Hypothalamus (tissue), 51 donors: ENCODE results near the gene PIP5K1B.
A peak's percentile ranks its signal among the peaks of the same experiment; 100 is the strongest.
"Not testable (repeated sequence)": the region's sequence is repeated elsewhere in the genome, so short reads cannot be mapped to it uniquely, and the experiment has no call there.

Source experiments
- DNase-seq, 51 donors: peaks; one replicate each; lab custom pipeline; 2025; lab: John Stamatoyannopoulos, UW

The PIP5K1B gene, protein sequence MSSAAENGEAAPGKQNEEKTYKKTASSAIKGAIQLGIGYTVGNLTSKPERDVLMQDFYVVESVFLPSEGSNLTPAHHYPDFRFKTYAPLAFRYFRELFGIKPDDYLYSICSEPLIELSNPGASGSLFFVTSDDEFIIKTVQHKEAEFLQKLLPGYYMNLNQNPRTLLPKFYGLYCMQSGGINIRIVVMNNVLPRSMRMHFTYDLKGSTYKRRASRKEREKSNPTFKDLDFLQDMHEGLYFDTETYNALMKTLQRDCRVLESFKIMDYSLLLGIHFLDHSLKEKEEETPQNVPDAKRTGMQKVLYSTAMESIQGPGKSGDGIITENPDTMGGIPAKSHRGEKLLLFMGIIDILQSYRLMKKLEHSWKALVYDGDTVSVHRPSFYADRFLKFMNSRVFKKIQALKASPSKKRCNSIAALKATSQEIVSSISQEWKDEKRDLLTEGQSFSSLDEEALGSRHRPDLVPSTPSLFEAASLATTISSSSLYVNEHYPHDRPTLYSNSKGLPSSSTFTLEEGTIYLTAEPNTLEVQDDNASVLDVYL

DNA sequence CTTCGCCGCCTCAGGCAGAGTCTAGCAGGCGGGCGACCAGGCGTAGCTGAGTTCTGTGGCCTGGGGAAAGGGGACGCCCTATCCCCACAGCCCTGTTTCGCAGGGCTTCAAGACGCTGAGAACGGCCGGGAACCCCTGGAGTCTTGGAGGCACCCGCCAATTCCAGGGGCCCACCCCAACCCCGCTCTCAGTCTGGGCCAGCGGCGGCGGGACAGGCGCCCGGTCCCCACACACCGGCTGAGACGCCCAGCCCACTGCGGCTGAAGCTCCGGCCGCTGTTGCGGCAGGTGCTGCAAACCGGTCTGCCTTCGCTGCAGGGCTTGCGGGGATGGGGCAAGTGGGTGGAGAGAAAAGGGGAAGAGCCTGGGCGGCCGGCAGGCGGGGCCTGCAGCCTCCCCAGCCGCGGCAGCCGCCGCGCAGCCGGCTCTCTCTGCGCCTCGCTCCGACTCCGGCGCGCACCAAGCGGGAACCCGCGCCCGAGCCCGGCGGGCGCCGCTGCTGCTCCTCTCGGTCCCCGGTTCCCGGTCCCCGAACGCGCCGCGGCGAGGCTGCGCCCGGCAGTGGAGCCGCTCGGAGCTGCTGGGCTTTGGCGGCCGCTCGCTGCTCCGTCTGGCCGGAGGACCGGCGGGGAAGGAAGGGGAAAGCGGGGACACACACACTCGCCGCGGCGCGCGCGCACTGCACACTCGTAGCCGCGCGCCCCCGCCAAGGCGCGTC, at the start of gene PIP5K1B:
Gene PIP5K1B (plus strand): TSS at position 427 of the 717 bp plus-strand sequence. CDS start 117,375 bp downstream, outside the sequence.
- DNase-seq = peak in 38 of 51 donors; percentile 2 to 72 (median 36)

DNA sequence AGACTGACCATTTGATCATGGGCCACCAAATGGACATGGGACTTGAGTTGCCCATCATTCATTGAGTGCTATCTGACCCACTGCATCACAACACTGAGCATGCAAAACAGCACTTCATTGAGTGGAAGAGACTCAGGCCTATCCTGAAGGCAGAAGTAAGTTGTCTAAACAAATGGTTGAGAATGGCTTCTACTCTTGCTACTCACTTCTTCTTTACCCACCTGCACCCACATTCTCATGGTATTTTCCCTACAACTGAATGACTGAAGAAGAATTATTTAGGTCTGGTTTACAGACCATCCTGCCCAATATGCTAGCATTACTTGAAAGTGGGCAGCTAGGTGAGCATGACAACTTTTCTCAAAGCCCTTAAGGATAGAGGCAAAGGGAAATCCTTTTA, 41.0 kb upstream of the PIP5K1B start:
- DNase-seq = no peak

DNA sequence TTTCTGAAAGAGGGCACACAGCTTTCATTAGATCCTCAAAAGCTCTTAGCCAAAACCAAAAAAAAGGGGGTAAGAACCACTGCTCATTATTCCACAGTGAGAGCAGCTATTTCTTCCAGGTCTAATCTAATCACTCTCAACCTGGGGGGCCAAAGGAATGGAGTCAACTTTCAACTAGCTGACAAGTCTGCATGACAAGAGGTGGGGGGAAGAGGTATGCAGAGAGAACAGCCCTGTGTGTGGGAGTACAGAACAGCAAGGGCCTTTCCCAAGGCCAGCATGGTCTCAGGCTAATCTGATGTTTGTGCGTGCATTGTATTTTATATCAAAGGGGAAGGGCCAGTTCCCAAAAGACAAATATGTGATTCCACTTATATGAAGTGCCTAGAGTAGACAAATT, 36.9 kb upstream of the PIP5K1B start:
- no peak for DNase-seq

DNA sequence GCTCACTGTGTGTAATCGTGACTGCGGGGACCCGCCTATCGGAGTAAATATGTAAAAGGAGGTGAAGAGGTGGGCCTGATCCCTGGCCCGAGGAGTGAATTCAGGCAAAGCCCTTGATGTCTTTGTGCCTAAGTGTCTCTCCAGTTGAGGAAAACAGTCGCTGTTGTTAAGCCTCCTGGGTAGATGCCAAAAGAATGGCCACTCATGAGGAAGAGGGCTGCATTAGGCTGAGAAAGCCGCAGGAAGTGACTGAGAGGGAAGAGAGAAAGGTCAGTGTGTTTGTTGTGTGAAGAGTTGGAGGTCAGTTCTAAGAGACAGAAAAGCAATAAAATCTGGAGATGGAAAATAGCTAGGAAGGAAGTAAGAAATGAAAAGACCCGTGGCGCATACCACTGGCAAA, 35.8 kb upstream of the PIP5K1B start:
- no peak for DNase-seq

DNA sequence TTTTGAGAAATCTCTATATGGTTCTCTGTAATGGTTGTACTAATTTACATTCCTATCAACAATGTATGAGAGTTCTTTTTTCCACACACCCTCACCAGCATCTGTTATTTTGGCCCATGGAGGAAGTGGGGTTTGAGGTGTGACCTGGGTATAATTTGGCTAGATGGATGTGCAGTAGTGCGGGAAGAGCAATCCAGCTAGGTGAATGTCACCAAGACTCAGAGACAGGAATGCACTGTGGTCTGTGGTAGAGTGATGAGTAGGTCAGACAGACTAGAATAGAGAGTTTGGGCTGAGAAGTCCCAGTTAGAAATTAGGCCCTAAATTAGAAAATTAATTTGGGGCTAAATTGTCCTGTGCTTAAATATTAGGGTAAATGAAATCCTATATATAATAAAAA, 32.8 kb upstream of the PIP5K1B start:
- no peak for DNase-seq

DNA sequence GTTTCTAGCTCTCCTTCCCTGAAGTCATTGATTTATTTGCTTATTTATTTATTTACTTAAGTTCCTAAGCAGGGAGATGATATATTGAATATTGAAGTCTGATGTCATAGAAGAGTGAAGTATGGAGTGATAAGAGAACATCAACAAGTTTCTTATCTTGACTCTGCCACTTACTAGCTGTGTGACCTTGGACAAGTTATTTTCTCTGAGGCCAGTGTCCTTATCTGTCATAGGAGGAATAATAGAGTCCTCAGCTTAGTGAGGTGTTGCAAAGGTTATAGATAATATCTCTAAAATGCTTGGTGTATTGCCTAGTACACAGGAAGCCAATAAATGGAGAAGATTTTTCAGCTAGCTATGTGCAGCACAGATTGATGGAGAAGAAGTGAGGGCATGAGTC, 32.4 kb upstream of the PIP5K1B start:
- DNase-seq = no peak

DNA sequence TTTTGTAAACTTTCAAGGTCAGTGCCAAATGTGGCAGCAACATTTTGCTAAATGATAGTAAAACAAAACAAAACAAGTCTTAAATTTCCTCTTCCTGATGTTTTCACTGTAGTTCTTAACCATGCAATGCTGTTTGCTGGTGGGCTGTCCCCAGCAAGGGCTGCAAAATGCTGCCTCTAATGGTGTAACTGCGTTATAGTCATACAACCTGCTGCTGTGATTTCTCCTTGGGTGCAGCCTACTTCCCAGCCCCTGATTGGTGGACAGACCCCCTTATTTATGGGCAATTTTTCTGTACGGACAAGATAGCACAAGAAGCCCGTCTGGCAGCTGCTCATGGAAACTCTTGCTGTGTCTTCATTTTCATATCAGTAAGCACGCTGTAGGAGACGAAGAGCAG, 26.6 kb upstream of the PIP5K1B start:
- DNase-seq = no peak

DNA sequence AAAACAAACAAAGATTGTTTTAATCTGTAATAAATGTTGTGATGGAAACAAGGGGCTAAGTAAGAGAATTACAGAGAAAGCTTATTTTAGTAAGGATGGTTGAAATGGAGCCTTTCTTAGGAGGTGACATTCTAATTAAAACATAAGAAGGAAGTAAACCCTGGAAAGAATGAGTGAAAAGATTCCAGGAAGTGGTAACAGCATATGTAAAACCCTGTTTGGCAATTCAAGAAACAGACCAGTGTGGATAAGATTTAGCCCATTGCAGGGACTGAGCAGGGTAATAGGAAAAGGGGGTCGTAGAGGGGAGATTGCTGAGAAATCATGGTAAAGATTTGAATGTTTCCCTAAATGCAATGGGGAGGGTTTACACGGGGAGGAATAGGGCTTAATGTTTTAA, 21.6 kb upstream of the PIP5K1B start:
- no peak for DNase-seq

DNA sequence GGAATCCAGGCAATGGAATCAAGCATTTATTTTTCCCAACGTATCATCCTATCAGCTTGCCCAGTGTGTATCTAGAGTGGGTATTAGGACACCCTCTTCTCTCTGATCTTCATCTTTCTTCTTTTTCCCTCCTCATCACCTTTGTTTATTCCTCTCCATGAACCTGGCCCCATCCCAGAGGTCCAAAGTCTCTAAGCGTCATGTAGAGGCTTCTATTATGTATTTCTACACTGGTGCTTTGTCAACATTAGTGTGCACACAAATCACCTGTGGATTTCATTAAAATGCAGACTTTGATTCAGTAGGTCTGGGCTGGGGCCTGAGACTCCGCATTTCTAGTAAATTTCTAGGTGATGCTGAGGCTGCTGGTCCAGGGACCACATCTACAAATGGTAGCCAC, 19.8 kb upstream of the PIP5K1B start:
- no peak for DNase-seq

DNA sequence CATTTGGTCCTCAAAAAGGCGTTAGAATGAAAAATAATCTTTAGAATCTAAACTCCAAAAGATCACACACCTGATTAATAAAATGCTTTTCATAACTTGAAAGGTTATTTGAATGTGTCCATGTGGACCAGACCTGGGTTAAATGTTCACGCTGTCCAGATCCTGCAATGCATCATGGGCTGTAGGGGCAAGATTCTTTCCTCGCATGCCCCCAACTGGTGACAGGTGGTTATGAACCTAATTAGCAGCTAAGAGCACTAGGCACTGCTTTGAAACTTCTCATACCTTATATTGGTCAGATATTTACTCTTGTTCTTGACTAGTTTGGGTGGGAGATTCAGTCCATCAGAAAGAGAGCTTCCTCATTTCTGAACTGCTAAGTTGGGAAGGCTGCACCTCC, 19.3 kb upstream of the PIP5K1B start:
- no peak for DNase-seq

DNA sequence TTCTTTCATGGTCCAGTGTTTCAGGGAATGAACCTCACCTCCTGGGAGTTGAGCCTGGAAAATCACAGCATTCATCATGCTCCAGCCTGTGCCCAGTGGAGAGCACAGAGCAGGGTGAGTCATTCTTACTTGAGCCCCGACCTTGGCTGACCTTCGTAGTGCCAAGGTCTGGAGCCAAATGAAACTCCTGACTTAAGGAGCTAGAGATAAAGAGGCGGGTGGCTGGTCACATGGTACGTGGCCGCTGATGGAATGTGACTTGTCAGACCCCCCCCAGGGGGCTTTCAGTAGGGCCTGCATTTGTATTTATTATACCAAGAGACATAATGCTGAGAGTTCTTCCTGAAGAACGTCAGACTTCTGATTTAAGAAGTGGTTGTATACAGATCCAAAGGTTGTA, 15.0 kb upstream of the PIP5K1B start:
- peak in 3 of 51 donors; percentile 6 to 60 (median 16) for DNase-seq

DNA sequence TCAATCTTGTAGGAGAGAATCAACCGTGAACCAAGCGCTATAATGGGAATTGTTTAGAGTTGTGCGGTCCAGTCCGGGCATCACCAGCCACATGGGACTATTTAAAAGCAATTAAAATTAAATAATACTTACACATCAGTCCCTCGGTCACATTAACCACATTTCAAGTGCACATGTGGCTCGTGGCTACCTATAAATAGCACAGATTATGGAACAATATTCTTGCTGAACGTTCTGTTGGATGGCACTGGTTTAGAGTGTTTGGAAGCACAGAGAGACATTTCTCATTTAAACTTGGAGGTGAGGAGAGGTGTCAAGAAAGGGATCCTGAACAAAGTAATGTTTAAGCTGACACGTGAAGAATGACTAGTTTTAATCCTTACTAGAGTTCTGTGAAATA, 12.5 kb upstream of the PIP5K1B start:
- no peak for DNase-seq

DNA sequence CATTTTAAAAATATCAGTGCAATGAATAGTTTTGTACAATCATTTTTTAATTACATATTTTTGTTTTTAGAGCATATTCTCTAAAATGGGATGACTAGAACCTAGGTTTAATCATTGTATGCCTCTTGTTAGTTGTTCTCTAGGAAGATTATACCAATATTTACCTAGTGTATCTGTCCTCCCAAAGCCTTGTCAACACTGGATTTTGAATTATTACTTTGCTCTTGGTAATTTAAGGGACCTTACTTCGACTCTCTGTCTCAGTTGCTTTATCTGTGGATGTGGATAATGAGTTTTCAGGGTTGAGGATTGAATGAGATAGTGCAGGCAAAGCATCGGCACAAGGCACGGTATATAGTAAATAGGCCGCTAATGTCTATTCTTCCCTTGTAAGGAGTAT, 10.9 kb upstream of the PIP5K1B start:
- DNase-seq = no peak

DNA sequence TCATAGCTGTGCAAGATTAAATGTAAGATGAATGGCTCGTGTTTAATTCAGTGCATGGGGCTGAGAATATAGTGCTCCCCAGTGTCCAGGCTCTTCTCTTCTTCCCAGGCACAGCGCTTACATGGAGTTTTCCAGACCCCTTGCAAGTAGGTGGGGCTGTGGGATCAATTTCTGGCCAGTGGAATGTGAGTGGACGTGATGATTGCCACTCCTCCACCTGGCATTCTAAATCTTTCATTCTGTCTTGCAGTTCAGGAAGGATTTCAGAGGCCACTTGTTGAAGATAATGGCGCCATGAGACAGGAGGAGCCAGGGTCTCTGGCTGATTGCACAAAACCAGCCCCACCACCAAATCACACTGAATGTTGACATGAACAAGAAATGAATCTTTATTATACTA, 7.2 kb upstream of the PIP5K1B start:
- DNase-seq = no peak

DNA sequence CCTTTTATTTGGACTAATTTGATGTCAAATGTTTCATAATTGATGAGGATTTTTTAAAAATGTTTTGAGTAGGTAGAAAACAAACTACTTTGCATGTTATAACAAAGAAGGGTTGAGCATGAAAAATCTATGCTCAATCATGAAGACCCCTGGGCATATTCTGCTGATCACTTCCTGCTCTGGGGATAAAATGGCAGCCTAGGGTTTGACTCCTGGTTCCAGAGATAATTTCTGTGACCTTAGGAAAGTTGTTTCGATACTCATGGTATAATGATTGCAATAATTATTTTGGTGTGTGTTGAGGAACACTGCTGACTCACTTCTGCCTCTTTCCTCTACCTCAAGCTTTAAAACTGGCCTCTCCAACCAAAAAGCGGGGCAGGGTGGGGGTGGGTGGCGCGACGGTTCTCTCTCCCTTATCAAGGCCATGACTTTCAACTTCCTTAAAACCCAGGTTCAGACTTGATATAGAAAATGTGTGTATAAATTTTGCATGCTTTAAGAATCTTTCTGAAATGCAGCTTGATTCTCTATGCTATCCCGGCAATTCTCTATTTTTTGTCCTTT, 6.0 kb upstream of the PIP5K1B start:
- no peak for DNase-seq

DNA sequence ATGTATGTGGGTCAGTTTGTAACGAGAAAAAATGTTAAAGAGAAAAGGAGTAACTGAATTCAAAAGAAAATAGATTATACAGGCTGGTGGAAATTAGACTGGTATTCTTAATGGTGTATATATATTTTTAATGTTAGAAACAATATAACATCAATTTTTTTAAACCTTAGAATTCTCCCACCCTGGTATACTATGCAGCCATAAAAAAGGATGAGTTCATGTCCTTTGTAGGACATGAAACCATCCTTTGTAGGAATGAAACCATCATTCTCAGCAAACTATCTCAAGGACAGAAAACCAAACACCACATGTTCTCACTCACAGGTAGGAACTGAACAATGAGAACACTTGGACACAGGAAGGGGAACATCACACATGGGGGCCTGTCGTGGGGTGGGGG, 5.4 kb upstream of the PIP5K1B start:
- DNase-seq = not testable (repeated sequence)

DNA sequence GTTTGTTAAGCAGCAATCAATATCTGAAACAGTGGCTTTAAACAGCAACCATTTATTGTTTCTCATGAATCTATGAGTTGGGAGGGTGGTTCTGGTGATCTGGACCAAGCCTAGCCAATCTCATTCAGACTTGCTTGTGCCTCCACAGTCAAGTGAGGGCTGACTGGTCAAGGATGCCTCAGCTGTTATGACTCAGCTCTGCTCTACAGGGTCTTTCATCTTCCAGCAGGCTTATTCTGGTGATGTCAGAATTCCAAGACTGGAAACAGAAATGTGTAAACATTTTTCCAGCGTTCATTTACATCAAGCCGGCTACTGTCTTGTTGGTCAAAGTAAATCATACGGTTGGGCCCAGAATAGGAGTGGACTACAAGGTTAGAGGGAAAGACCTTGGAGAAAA, 2.5 kb upstream of the PIP5K1B start:
- no peak for DNase-seq

DNA sequence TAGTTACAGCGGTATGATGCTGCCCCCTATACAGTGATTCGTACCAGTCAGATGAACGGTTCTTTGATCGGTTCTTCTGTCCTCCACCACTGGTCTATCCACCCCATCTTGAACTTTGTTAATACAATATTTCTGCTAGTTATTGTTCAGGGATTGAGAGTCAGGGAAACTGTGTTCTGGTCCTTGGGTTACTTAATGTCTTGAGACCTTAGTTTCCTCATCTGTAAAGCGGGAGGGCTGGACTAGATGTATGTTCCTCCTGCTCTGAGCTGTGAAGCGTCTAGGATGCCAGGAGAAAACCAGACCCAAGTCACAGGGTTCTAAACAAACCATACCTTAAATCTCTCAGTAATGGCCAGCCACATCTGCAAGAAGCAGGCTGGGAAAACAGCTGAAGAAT, 1.4 kb upstream of the PIP5K1B start:
- no peak for DNase-seq

DNA sequence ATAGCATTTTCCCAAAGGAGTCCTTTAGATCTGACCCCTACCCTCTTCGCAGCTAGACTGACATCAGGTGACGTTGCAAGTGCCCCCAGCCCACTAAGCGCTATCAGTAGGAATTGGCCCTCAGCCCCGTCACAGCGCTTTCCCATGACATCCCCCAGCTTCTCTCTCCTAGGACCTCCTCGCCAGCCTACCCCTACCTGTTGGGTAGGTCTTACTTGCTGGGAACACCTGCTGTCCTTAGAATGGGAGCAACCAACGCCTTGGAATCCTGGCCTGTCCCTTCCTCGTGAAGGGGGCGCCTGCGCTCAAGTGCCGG, 584 bp upstream of the PIP5K1B start:
- peak in 1 of 51 donors; percentile 22 for DNase-seq

DNA sequence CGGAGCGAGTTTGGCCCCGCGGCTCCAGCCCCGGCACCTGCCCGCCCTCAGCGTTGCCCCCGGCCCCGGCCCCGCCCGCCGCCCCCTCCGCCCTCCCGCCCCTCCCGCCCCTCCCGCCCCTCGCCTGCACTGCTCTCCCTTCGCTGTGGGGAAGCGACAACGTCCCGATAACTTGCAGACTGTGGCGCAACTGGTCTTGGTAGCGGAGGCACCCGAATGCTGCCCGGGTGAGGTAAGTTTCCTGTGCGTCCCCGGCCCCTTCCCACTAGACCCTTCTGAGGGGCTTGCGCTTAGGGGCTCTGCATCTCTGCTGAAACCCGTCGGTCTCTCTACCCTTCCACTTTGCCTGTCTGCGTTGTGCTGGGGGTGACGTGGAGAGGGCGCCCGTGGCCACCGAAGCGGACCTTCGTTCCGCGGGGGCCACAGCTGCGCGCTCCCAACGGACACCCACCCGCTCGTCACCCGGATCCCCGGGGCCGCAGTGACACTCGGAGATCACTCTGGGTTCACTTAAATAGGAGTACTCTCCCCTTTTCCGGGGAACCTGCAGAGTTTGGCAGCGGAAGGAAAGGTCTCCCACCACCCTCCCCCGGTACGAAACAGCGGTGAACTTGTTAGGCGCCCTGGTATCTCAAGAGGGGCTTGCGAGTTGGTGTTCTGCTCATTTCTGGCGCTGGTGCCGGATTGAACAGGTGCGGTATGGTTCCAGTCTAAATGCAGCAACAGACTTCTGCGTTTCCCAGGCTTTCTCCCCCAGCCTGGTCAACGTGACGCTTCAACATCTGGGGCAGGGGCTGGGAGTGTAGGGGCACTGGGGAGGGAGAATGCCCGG, 707 bp downstream of the PIP5K1B start:
- peak in 16 of 51 donors; percentile 5 to 45 (median 30) for DNase-seq
